Hepatocyte (in vitro differentiated cells): ENCODE measurements around the gene CDHR3.

ENCODE experiments used
- CTCF ChIP-seq: fragments of 200-600 bp; sonication (generic); IDR thresholded peaks from 2 replicates; pipeline ENCODE4 v1.5.1; 2016; ENCODE audit warnings: antibody characterized with exemption, mild to moderate bottlenecking; ENCODE audit not compliant: poor library complexity
- EZH2phosphoT487 ChIP-seq: fragments of 200-600 bp; sonication (generic); IDR thresholded peaks from one replicate; pipeline ENCODE4 v1.6.1; 2018; ENCODE audit warnings: antibody characterized with exemption, mild to moderate bottlenecking, low read depth, moderate library complexity; ENCODE audit not compliant: unreplicated experiment, severe bottlenecking

GRCh38 chr7:105979405-105979804 lies 16.3 kb downstream of the CDHR3 start:
- TF ChIP-seq CTCF, result no peak
- TF ChIP-seq EZH2phosphoT487, result no peak
